PFSK-1 (cell line): ENCODE data around the gene WSCD2.

Source experiments
- FOXP2 ChIP-seq: optimal IDR thresholded peaks from 2 replicates; pipeline ENCODE3; 2011; ENCODE audit warnings: borderline replicate concordance, control low read depth, inconsistent platforms; ENCODE audit not compliant: insufficient read depth; ENCODE audit errors: extremely low read length, extremely low read depth
- POLR2AphosphoS5 ChIP-seq: IDR thresholded peaks from 2 replicates; pipeline ENCODE4 v1.6.1; 2012; ENCODE audit warnings: low read depth, mild to moderate bottlenecking, control low read depth, low read length, moderate library complexity
- REST ChIP-seq, 2 experiments: IDR thresholded peaks; 2 replicates each; pipeline versions ENCODE4 v1.6.1 to v1.8.0; 2011 to 2012; ENCODE audit warnings: low read depth in 2 of 2, low read length in 2 of 2, control low read depth in 1 of 2, inconsistent platforms in 1 of 2, mild to moderate bottlenecking in 1 of 2, moderate library complexity in 1 of 2; ENCODE audit not compliant: insufficient read depth in 1 of 2
- SIN3A ChIP-seq: IDR thresholded peaks from 2 replicates; pipeline ENCODE4 v1.6.1; 2012; ENCODE audit warnings: mild to moderate bottlenecking, low read length, moderate library complexity, borderline replicate concordance; ENCODE audit not compliant: insufficient read depth
- TAF1 ChIP-seq: IDR thresholded peaks from 2 replicates; pipeline ENCODE4 v1.6.1; 2012; ENCODE audit warnings: low read length, control low read depth, borderline replicate concordance; ENCODE audit not compliant: insufficient read depth

- TF ChIP-seq REST (IDR thresholded peaks at IDR 0.05; ENCODE audit: insufficient read depth in 1 of 2, low read depth in 2 of 2, low read length in 2 of 2) (no peak), POLR2AphosphoS5 (no peak), TAF1 (no peak), SIN3A (no peak), FOXP2 (no peak)
Observed at GRCh38 chr12:108265505-108265904, 136.4 kb downstream of the WSCD2 start.
